Putamen (tissue), 1 donor: ENCODE measurements around the gene NUAK2.

Experiments
- DNase-seq: peaks from one replicate; pipeline ENCODE4 v3.0.0-alpha.2; 2016; ENCODE audit warnings: low spot score

NUAK2 gene

DNA sequence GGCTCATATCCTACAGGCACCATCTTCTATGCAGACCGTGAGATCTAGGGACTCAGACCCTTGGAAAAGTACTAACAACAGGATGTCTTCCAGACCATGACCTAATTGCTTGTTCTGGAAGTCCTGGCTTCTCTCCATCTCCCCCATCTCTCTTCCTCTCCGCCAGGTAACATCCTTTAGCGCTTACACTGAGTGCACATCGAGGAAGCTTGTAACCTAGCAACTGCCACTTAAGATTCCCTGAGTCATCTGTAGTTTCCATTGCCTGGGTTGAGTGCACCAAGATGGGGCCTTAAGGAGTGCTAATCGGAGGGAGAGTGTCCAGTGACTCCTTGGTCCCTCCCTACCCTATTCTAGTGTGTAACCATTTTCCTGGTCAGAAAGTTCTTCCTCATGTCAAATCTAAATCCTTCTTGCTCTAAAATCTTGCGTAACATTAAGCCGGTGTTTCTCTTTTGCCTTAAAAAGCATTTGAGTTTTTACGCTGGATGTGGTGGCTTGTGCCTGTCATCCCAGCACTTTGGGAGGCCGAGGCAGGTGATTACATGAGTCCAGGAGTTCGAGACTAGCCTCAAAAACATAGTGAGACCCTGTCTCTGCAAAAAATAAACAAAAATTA is 25.5 kb upstream of the NUAK2 start:
- DNase-seq, result no peak

DNA sequence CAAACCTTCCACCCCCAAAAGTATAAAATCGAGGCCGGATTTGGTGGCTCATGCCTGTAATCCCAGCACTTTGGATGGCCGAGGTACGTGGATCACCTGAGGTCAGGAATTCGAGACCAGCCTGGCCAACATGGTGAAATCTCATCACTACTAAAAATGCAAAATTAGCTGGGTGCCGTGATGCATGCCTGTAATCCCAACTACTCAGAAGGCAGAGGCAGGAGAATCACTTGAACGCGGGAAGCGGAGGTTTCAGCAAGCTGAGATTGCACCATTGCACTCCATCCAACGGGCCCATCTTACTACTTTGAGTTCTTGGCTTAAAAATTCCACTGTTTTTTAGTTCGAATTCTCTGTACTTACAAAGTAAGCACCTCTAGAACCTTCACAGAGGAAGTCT is 24.2 kb upstream of the NUAK2 start:
- no peak for DNase-seq

DNA sequence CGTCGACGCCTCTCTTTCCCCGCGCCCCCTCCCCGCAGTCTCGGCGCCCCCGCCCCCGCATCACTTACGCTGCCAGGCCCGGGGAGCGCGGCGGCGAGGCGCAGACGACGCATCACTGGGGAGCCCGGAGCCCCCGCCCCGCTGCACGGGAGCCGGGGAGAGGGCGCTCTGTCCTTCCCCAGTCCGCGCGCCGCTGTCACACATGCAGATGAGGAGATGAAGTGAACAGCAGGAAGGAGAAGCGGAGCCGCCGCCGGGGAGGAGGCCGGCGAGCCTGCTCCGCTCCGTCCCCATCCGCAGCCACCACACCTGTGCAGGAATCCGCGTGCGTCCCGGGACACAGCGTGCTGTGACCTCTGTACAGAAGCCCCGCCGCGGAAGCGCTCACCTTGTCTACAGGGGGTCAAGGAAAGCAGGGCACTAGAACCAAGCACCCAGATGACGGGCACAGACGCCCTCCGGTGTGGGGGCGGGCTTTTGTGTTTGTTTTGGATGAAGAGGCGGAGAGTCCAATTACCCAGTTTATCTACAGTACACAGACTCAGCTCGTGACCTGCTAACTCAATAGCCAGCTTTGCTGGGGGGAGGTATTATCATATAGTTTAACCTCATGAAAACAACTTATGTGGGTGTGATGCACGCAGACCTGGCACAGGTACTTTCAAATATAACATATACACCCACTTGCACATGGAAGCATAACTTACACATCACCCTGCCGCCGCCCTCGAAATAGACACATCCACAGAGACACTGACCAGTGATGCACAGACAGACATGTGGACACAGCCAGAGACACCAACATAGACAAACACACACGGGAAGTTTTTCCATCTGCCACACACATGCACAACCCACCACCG is 22.8 kb upstream of the NUAK2 start:
- DNase-seq, result no peak

DNA sequence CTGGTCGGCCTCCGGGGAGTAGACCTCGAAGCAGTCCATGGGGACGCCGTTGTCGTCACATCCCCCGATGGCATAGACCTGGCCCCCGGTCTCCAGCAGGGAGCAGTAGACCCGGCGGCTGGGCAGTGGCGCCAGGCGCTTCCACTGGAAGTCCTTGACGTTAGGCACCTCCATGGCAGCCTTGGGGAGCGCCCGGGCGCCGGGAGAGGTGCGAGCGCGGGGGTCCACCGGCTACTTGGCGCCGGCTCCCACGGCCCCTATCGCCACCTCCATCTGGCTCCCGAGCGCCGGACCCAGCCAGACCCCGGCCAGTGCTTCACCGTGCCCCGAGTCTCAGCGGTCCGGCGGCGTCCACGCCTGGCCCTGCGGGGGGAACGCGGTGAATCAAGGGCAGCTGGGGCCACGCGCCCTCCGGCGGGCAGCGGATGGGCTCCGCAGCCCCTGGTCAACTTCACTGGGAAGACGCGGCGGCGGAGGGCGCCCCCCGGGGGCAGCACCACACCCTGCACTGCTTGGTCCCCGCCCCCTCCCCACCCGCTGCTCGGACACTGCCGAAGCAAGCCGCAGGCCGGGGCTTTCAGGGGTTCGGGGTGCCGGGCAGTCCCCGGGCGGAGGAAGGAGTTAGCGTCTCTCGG is 22.0 kb upstream of the NUAK2 start:
- DNase-seq, result no peak

DNA sequence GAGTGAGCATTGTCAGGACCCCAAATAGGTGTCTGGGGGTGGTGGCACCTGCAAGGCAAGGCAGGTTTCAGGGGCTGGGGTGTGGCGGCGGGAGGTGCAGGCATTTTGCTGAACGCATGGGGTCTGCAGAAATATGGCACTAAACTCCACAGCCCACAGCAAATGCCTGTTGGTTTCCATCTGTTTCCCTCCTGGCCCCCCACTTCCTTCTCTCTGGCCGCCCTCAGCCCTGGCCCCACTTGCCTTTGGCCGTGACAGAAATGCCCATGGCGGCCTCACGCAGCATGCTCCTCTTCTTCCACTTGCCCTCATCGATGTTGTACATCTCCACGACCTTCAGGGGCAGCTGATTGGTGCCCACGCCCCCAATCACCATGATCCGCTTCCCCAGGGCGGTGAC is 21.4 kb upstream of the NUAK2 start:
- DNase-seq, result no peak

DNA sequence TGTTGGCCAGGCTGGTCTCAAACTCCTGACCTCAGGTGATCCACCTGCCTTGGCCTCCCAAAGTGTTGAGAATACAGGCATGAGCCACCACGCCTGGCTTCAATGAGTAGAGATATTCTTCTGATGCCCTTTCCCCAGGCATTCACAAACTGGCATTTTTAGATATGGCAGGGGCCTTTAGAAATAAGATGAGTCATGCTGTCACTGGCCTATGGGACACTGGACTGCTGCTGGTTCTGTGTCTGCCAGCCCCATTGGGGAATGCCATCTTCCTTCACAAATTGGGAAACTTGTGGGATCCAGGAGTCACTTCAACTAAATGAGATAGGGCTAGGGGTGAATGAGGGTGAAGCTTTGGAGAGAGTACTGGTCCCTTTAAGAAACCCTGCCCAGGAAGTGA is 19.1 kb upstream of the NUAK2 start:
- no peak for DNase-seq

DNA sequence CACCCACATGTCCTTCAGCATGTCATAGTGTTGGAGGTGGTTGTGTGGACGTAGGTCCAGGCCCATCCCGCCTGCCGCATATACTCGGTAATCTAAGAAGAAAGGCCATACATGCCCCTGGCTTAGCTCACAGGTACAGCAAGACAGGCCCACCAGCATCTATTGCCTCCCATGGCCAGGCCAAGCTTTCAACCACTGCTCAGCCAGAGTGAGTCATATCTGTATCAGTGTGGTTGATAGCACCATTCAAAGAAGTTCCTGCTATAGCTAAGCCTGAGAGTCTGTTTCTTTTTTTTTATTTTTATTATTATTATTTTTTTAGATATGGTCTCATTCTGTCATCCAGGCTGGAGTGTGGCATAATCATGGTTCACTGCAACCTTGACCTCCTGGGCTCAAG is 18.2 kb upstream of the NUAK2 start:
- DNase-seq, result no peak

DNA sequence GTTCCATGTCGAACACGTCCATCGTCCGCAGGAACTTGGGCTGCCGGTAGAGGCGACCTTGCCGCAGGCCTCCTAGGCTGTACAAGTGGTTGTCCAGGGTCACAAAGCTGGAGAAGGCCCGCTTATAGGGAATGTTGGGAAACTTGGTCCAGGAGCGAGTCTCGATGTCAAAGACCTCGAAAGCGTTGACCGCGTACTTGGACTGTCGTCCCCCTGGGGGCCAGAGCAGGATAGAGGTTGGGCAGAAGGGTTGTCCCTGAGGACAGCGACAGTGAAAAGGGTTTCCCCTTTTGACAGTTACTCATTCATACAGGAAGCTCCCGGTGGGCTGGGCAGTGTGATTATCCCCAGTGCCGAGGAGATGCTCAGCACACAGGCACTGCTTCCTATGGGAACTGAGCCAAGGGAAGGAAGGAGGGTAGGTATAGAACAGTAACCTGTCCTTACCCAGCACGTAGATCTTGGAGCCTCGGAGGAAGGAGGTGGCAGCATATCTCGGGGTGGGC is 17.7 kb upstream of the NUAK2 start:
- DNase-seq, result no peak

DNA sequence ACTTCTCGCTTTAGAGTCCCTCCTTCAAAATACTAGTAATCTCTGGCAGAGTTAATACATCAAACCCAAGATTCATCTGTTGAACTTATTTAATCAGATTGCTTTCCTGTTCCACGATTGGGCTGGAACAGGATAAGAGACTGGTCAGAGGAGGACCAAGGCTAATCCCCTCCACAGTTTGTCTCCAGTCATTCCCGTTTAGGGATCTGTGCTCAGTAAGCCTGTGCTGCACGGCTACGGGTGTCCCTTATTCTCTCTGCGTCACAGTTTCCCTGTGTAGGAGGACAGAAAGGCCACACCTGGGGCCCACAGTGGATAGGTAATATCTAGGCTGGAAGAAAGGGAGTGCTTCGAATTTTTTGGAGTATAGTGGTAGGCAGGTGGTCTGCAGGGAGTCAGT is 16.5 kb upstream of the NUAK2 start:
- no peak for DNase-seq

DNA sequence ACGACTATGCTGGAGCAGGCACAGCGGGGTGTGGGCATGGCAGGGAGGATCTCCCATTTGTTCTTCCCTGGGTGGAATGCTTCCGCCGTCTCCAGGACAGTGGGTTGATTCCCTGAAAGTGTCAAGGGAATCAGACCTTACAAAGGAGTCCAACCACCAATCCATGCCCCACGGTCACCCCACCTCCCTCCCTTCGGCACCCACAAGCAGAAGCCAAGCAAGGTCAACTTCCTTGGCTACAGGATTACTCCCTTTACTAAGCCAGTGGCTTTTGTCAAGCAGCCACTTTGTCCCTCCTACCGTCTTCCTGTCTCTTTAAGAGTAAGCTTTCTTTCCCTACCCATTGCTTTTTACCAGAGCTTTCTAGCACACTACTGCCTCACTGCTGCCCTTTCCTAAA is 15.9 kb upstream of the NUAK2 start:
- DNase-seq, result no peak

DNA sequence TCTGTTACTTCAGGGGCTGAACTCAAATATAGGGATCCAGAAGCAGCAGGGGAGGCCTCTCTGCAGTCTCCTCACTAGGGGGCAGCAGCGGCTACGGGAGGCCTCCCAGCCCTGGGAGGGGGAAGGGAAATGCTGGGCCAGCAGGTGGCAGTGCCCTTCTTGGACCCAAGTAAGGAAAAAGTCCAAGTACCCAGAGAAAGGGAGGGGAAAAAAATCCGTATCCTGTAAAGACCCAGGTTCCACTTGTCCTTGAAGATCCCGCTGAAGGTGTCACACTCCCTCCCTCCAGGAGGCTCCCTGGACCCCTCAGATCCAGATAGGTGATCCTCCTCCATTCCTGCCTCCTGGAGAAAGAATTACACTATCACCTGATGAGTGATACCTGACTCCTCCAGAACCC is 14.1 kb upstream of the NUAK2 start:
- peak; percentile 76 for DNase-seq

DNA sequence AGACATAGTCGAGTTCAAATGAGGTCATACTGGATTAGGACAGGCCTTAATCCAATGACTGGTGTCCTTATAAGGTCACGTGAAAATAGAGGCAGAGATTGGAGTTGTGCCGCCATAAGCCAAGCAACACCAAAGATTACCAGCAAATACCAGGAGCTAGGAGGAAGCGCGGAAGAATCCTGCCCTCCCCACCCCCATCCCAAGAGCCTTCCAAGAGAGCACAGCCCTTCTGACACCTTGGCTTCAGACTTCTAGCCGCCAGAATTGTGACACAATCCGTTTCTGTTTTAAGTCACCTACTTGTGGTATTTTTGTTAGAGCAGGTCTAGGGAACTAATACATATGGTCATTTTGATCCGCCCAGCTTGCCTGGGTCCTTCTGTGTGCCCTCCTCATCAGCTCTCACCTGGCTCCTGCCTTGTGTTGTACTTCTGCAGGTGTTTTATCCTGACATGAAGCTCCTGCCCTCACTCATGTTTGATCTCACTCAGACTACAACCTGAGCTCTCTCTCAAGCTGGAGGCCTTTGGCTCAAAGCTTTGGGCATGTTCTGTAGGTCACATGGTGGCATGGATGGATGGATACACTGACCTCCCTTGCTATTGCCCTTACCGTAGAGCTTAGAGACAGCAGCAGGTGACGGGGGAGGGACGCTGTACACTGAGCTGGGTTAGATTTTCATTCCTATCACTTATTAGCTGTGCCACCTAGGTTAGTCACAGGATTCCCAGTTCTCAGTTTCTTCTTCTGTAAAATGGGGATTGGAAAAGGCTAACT is 10.7 kb upstream of the NUAK2 start:
- no peak for DNase-seq

DNA sequence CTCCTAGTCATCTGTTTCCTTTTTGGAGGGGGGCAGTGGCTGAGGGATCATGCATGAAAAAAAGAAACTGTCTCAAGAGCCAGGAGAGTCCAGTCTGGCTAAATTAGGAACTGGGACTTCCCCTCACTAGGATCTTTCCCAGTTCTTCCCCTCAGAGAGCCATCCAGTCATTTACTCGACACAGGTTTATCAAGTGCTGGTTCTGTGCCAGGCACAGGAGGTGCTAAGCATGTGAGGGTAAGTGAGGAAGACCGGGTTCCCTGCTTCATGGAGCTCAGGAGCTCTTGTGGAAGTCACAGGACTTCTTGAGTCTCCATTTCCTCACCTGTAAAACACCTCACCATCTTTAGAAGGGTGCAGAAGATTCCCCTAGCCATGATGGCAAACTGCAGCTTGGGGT is 8.6 kb upstream of the NUAK2 start:
- no peak for DNase-seq

DNA sequence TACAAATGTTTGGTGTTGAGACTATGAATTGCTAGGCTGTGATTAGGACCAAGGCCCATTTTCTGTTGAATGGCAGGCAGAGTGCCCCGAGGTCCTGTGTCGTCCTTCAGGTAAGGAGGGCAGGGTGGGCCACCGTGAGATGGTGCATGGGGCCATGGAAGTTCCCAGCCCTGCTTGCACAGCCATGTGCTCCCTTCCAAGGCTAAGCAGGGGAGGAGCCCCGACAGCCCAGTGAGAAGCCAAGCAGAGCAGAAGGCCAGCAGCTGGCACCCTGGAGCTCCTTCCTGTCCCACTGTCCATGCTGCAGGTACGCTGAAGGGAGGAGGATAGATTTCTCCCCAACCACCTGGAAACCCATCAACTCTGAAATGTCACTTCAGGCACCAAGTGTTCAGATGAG is 8.2 kb upstream of the NUAK2 start:
- DNase-seq, result no peak

DNA sequence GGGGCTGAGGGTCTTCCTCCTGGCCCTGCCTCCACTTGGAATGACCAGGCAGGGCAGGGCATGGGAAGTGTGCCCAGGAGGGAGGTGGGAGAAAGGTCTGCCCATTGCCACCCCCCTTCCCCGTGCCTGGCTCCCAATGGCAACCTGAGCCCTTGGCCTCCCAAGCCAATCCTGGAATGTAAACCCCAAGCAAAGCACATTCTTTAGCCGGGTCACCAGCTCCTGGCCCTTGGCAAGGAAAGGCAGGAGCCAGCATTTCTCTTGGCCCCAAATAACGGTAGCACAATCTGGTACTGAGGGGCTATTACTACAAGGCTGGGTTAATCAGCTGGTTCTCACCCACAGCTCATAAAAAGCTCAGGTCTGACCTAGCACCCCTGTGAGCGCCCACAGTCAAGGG is 6.9 kb upstream of the NUAK2 start:
- DNase-seq, result no peak

DNA sequence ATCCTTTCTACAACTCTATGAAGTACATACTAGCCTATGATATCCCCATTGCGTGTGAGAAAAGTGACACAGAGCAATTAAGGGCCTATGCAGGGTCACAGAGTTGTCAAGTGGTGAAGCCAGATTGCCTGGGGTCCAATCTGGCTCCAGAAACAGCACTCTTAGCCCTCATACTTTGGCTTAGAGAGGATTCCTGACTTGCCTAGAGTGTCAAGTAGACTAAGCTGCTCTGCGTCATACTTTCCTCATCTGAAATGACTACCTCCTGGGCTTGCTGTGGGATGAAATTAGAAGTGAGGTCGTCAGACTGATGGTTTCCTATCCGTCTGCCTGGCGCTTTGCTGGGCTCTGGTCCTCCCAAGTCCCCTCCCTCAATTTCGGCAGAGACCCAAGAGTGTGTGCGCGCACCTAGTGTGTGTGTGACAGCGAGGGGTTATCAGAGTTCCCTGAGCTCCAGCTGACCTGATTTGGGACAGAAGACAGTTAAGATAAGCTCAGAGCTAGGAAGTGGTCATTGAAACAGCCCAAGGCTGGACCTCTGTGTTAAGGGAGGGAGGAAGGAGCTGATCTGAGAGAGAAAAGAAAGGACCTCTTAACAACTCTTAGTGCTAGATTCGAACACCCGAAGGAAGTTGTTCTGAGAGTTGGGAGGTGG is 5.4 kb upstream of the NUAK2 start:
- no peak for DNase-seq

DNA sequence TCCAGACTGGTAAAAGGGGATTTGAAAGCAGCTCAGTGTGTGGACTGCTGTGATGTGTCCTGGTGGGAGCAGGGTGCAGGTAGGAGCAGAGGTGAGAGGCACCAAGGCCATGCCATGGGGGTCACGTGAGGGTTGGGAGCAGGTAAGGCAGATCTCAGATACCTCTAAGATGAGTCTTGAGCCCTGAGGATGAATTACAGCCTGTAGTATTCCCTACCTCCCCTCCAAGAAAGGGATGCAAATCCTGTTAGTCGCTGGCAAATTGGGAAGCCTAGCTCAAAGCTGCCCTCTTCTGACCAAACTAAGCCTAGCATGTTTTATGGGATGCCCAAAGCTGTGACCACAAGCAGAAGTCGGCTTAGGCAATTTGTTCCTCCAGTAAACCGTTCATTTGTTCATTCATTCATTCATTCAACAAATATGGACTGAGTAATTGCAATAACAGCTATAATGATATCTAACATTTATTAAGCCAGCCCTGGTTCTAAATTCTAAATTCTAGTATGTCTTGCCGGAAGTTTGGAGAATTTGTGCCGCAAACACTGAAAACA is 3.9 kb upstream of the NUAK2 start:
- peak; percentile 70 for DNase-seq

DNA sequence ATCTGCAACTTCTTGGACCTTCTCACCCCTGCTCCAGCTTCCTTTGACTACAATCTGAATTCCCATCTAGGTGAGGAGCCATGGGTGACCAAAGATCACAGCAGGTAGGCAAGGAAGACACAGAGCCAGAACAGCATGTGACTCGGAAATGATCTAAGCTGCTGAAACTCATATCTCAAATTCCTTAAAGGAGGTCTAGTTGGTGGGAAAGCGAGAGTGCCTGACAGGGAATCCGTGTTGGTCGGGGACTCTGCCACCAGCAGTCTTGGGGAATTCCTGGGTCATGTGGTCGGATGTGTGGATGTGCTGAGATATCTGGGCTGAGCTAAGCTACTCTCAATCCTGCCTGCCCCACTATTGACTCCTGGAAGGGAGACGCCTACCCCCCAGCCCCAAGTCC is 3.2 kb upstream of the NUAK2 start:
- DNase-seq, result no peak

DNA sequence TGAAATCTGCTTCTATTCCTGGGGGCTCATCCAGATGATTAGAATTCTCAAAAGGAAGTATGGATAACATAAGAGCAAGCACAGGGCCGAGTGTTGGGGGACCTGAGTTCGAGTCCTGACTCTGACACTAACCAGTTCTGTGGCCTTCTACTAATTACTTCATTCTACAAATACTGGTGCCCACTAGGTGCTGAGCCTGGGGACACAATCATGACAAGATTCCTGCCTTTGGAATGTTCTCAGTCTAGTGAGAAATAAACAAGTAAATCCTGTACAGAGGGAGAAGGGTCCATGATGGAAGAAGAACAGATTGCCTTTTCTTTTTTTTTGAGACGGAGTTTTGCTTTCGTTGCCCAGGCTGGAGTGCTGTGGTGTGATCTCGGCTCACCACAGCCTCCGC is 2.2 kb upstream of the NUAK2 start:
- no peak for DNase-seq

DNA sequence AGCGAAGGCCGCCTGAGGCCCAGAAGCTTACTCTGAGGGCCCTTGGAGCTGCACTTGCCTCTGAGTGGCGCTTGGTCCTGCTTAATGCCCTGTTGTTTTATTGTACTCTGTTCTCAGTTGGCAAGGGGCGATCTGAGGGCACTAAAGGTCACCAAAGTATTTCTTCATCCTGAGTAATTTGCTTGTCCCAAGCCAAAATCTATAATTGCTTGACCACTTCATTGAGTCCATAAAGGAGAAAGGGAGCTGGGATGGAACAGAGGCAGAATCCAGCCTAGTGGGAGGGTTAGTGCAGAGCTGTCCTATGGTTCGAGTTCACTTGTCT is 376 bp upstream of the NUAK2 start:
- DNase-seq, result no peak

DNA sequence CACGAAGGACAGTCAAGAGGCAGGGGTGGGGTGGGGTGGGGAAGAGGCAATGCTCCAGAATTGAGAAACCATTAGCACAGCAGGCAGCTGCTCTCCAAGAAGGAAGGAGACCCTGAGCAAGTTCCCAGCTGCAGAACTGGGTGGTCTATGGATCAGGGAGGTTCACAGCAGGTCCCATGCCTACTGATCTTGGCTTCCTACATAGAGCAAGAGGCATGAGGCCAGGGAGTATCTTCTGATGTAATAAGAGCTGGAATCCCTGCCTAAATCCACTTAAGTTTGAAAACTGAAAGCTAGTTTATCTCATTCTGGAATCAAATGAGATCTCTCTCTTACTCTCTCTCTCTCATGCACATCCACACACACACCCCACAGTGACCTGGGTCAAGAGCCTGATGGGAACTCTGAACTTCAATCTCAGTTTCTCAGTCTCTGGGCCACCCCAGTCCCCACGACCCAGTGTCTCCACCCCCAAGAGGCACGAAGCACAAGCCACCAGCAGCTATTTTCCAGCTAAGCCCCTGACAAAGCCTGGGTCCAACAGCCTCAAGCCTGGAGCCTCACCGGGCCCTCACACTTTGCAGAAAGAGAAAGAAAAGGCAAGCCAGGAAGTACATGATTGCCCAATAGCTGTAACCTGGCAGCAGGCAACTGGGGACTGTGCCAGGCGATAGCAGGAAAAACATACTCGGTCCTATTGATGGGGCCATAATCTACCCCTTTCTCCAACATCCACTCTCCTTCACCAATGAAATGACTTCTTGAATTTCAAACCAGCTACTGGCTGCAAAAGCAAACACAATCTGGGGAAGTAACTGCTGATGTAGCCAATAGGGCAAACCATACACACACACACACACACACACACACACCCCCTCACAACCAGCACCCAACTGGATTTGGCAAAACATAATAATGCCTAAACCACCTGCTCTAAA is 2.2 kb downstream of the NUAK2 start:
- DNase-seq, result no peak
